Natural killer cell (primary cell): ENCODE data around the gene CEMIP. TPM values are rescaled to one million over a fixed set of nuclear protein-coding genes. Genes with fewer than 3 reads are reported as not detected.

Experiments
- ATAC-seq, 3 donors: fragments of 150-1000 bp in 2 of 3; fragments of 200-7000 bp in 1 of 3; cut with Tn5 transposase; 1 replicate in 1 of 3; 2 replicates in 2 of 3; pipeline ENCODE4 v1.10.0; 2021; ENCODE audit warnings: mild to moderate bottlenecking in 2 of 3, moderate library complexity in 2 of 3
- DNase-seq, 2 donors: peaks; one replicate each; pipeline versions ENCODE4 v3.0.0 to v3.0.0-alpha.2; 2013 to 2021; ENCODE audit warnings: mixed read lengths in 1 of 2
- H3K27ac ChIP-seq: one replicate; pipeline ENCODE4 v1.5.1; 2013; ENCODE audit warnings: mild to moderate bottlenecking, low read length
- H3K27me3 ChIP-seq: one replicate; pipeline ENCODE4 v1.6.1; 2013; ENCODE audit warnings: low read length; ENCODE audit not compliant: control insufficient read depth, insufficient read depth
- H3K36me3 ChIP-seq: one replicate; pipeline ENCODE4 v1.6.1; 2013; ENCODE audit warnings: low read length; ENCODE audit not compliant: control insufficient read depth, insufficient read depth
- H3K4me1 ChIP-seq: one replicate; pipeline ENCODE4 v1.6.1; 2013; ENCODE audit warnings: low read length; ENCODE audit not compliant: control insufficient read depth, insufficient read depth
- H3K4me3 ChIP-seq: one replicate; pipeline ENCODE4 v1.5.1; 2013; ENCODE audit warnings: low read length
- H3K9me3 ChIP-seq: one replicate; pipeline ENCODE4 v1.6.1; 2013; ENCODE audit warnings: low read length; ENCODE audit not compliant: control insufficient read depth, insufficient read depth
- H3K27ac Mint-ChIP-seq, 2 donors: one replicate each; pipeline ENCODE4 v1.8.0; 2022; ENCODE audit warnings: mild to moderate bottlenecking in 2 of 2, mixed read lengths in 2 of 2, moderate library complexity in 1 of 2
- H3K27me3 Mint-ChIP-seq, 2 donors: one replicate each; pipeline ENCODE4 v1.8.0; 2022; ENCODE audit warnings: low read depth in 2 of 2, mixed read lengths in 2 of 2
- H3K36me3 Mint-ChIP-seq: one replicate; pipeline ENCODE4 v1.8.0; 2022; ENCODE audit warnings: mixed read lengths
- H3K4me1 Mint-ChIP-seq, 2 donors: one replicate each; pipeline ENCODE4 v1.8.0; 2022; ENCODE audit warnings: mixed read lengths in 2 of 2
- H3K4me3 Mint-ChIP-seq: one replicate; pipeline ENCODE4 v1.8.0; 2022; ENCODE audit warnings: mild to moderate bottlenecking, moderate library complexity, mixed read lengths
- H3K9me3 Mint-ChIP-seq, 2 donors: one replicate each; pipeline ENCODE4 v1.8.0; 2022; ENCODE audit warnings: mixed read lengths in 2 of 2
- WGBS: methylation state at CpG from one replicate; pipeline ENCODE4 v1.1.7; 2013; ENCODE audit warnings: missing lambda C conversion rate; ENCODE audit not compliant: insufficient coverage; 5-methylcytosine and 5-hydroxymethylcytosine counted together
- intact Hi-C: fragments of 100-400 bp; cut with micrococcal nuclease; formaldehyde crosslinking; loops from one replicate; pipeline ENCODE4 v1.14.2; 2022
- total RNA-seq, 4 donors: library from RNA; stranded (reverse); fragments of 120-200 nt in 1 of 4; gene quantifications; one replicate each; pipeline versions ENCODE4 v1.2.3 to v1.2.4, GENCODE V29; 2013 to 2022
- TF ChIP-seq, protein P1 (sequence below): fragments of 200-600 bp; IDR thresholded peaks from one replicate; pipeline ENCODE4 v1.8.0; 2022; ENCODE audit warnings: antibody characterized with exemption

CEMIP gene
- total RNA-seq, 3 donors from 2014 or later (not counting 1 experiment from before 2014, with no cell fraction given): 0.07 to 0.82 TPM; not detected in 1

GRCh38 chr15:80834402-80834801, 55.2 kb downstream of the CEMIP start:
- Mint-ChIP-seq H3K4me1 (peaks cover 0 to 6% of the 10 kb centered on the region in 2 donors), H3K4me3 (no peak overlapping the region), H3K36me3 (no peaks in the 10 kb centered on the region), H3K9me3 (no peaks in the 10 kb centered on the region), H3K27me3 (peaks cover 10 to 14% of the 10 kb centered on the region in 2 donors), H3K27ac (no peak overlapping the region)
- WGBS: 75% methylated on average over 2 of the region's 2 CpGs
- H3K36me3 ChIP-seq: no peaks in the 10 kb centered on the region
- no peak for DNase-seq
- no peaks in the 10 kb centered on the region for H3K4me1 ChIP-seq
- intact Hi-C loops: no loop called here
- TF ChIP-seq, protein P1, sequence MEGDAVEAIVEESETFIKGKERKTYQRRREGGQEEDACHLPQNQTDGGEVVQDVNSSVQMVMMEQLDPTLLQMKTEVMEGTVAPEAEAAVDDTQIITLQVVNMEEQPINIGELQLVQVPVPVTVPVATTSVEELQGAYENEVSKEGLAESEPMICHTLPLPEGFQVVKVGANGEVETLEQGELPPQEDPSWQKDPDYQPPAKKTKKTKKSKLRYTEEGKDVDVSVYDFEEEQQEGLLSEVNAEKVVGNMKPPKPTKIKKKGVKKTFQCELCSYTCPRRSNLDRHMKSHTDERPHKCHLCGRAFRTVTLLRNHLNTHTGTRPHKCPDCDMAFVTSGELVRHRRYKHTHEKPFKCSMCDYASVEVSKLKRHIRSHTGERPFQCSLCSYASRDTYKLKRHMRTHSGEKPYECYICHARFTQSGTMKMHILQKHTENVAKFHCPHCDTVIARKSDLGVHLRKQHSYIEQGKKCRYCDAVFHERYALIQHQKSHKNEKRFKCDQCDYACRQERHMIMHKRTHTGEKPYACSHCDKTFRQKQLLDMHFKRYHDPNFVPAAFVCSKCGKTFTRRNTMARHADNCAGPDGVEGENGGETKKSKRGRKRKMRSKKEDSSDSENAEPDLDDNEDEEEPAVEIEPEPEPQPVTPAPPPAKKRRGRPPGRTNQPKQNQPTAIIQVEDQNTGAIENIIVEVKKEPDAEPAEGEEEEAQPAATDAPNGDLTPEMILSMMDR: no peak
- no peak overlapping the region for H3K27ac ChIP-seq
- no peaks in the 10 kb centered on the region for H3K9me3 ChIP-seq
- no peak overlapping the region for H3K4me3 ChIP-seq
- H3K27me3 ChIP-seq: no peaks in the 10 kb centered on the region
- ATAC-seq: no peak

- Histone ChIP-seq H3K4me1 (no peaks in the 10 kb centered on the region), H3K9me3 (no peaks in the 10 kb centered on the region), H3K36me3 (no peaks in the 10 kb centered on the region), H3K27me3 (no peaks in the 10 kb centered on the region), H3K4me3 (no peak overlapping the region), H3K27ac (no peak overlapping the region)
- Mint-ChIP-seq H3K4me3 (no peak overlapping the region), H3K4me1 (peaks cover 0 to 6% of the 10 kb centered on the region in 2 donors), H3K9me3 (no peaks in the 10 kb centered on the region), H3K36me3 (no peaks in the 10 kb centered on the region), H3K27ac (no peak overlapping the region), H3K27me3 (peaks cover 11 to 14% of the 10 kb centered on the region in 2 donors)
- DNase-seq (no peak), ATAC-seq (no peak)
- TF ChIP-seq, protein P1: no peak
- intact Hi-C loops: no loop called here
- 100% methylated on average over 1 of the region's 1 CpG for WGBS
Observed at GRCh38 chr15:80834906-80835305, 55.7 kb downstream of the CEMIP start.

DNA sequence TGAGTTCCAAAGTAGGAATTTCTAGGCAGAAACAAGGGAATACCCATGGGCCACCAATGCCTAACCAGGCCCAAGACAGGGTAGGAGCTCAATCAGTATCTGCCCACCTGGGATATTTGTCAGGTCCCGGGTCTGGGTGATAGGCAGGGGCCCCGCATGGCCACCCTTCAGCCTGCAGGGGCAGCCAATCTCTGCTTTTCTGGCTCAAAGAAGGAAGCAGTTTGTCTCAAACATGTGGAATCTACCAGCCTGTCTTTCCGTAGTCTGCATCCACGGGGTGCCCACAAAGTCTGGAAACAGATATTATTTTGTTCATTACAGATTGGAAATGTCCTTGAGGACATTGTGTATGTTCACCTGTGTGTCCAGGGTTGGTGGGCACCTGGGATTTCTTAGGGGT, 56.2 kb downstream of the CEMIP start:
- H3K27me3 Mint-ChIP-seq: peaks cover 12 to 14% of the 10 kb centered on the region in 2 donors
- H3K36me3 Mint-ChIP-seq: no peaks in the 10 kb centered on the region
- TF ChIP-seq, protein P1: no peak
- no peak overlapping the region for H3K4me3 Mint-ChIP-seq
- H3K27ac ChIP-seq: no peak overlapping the region
- no peaks in the 10 kb centered on the region for H3K4me1 ChIP-seq
- no peak for ATAC-seq
- no peaks in the 10 kb centered on the region for H3K9me3 Mint-ChIP-seq
- H3K4me3 ChIP-seq: no peak overlapping the region
- intact Hi-C loops: no loop called here
- no peaks in the 10 kb centered on the region for H3K27me3 ChIP-seq
- peaks cover 0 to 6% of the 10 kb centered on the region in 2 donors for H3K4me1 Mint-ChIP-seq
- no peaks in the 10 kb centered on the region for H3K36me3 ChIP-seq
- no peaks in the 10 kb centered on the region for H3K9me3 ChIP-seq
- no peak overlapping the region for H3K27ac Mint-ChIP-seq
- no peak for DNase-seq
- 85% methylated on average over 4 of the region's 4 CpGs for WGBS

GRCh38 chr15:80836223-80836622, 57.1 kb downstream of the CEMIP start:
- Mint-ChIP-seq H3K9me3 (no peaks in the 10 kb centered on the region), H3K4me3 (no peak overlapping the region), H3K4me1 (peaks cover 0 to 6% of the 10 kb centered on the region in 2 donors), H3K36me3 (no peaks in the 10 kb centered on the region), H3K27me3 (peaks cover 12 to 14% of the 10 kb centered on the region in 2 donors), H3K27ac (no peak overlapping the region)
- H3K36me3 ChIP-seq: no peaks in the 10 kb centered on the region
- H3K4me1 ChIP-seq: no peaks in the 10 kb centered on the region
- no peak overlapping the region for H3K27ac ChIP-seq
- DNase-seq (no peak), ATAC-seq (no peak)
- no peaks in the 10 kb centered on the region for H3K27me3 ChIP-seq
- 86% methylated on average over 9 of the region's 9 CpGs for WGBS
- intact Hi-C loops: no loop called here
- H3K4me3 ChIP-seq: no peak overlapping the region
- TF ChIP-seq, protein P1: no peak
- H3K9me3 ChIP-seq: no peaks in the 10 kb centered on the region
